A549 treated with dexamethasone at 1 μM for 4 hours (cell line): Measurements from ENCODE around the gene NFAM1. TPM values are rescaled to one million over a fixed set of nuclear protein-coding genes. Genes with fewer than 3 reads are reported as not detected.

Experiments
- total RNA-seq: library from RNA; stranded (reverse); fragments of 200-300 nt; extraction: Qiagen RNA extraction; gene quantifications from 5 replicates; pipeline ENCODE4 v1.2.3, GENCODE V29; 2022

Gene NFAM1
- total RNA-seq = 0.01 TPM in 1 of 5 replicates, not detected in the others

DNA sequence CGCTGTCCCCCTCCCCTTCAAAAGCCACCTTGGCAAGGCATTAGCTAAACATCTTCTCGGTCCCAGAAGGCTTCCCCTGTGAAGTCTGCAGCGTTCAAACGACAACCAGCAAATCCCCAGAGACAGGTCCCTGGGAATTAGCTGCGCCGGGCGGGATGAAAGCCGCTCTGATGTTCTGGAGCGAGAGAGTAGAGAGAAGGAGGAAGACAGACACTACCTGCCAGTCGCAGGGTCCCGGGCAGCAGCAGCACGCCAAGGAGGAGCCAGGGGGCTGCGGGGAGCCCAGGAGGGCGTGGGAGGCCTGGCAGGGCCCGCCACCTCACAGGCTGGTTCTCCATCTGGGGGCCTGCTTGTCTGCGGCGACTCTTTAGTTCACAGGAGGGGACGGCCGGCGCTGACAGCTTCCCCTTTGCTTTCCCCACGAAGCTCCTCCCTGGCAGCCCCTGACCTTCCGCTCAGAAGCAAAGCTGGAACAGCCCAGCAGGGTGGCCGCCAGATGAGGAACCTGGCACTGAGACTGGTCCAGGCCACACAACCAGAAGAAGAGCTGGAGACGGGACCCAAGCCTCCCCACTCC lies at the start of gene NFAM1:
Gene NFAM1 (minus strand): TSS at position 384 of the 577 bp plus-strand sequence. CDS start 46 bp downstream, at position 338.

Other genes starting within 250 kb of the NFAM1 start
- gene TCF20, start 161.8 kb downstream of the NFAM1 start, total RNA-seq = 12.8 to 16.7 TPM (median 15.2 TPM) in 5 replicates
- 46.3 to 50.5 TPM (median 49.6 TPM) in 5 replicates for gene RRP7A, start 87.4 kb upstream of the NFAM1 start, total RNA-seq
- gene SERHL2, start 121.6 kb upstream of the NFAM1 start, total RNA-seq = 0.09 to 0.25 TPM (median 0.24 TPM) in 4 of 5 replicates, not detected in the other
- 35.4 to 41.4 TPM (median 39.9 TPM) in 5 replicates for gene POLDIP3, start 182.5 kb upstream of the NFAM1 start, total RNA-seq
- not detected in 5 replicates for gene ATP5MGL, start 208.2 kb upstream of the NFAM1 start, total RNA-seq
- gene CYB5R3, start 217.0 kb upstream of the NFAM1 start, total RNA-seq = 86.5 to 146 TPM (median 135 TPM) in 5 replicates